GM18511 (cell line): Measurements from ENCODE around the gene MUC6.

Experiments used
- ATAC-seq: cut with Tn5 transposase; IDR thresholded peaks from one replicate; pipeline ENCODE4 v1.9.1; 2021; ENCODE audit warnings: mild to moderate bottlenecking, moderate library complexity; ENCODE audit not compliant: unreplicated experiment

Gene MUC6

DNA sequence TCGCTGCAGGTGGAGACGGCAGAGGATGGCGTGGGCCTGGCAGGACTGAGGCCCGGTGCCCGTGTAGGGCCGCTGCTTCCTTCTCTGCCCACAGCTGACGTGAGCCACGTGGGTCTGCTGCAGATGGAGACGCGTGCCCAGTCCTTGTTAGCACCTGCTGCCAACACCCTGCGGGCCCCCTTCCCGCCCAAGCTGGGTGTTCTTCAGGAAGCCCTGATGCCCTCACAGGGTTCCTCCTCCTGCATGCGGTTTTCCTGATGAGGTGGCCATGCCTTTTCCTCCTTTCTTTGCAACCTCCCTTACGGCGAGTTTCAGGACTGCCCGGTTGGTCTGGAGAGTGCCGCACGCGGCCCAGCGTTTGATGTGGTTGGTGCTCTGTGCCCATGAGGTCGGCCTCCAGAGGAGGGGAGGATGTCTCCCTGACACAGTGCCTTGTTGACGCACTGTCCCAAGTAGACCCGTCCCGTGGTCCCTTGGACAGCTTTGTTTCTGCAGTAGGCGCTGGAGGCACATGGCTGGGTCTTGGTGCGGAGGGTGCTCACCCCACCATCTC is 66.1 kb downstream of the MUC6 start:
- no peak for ATAC-seq

DNA sequence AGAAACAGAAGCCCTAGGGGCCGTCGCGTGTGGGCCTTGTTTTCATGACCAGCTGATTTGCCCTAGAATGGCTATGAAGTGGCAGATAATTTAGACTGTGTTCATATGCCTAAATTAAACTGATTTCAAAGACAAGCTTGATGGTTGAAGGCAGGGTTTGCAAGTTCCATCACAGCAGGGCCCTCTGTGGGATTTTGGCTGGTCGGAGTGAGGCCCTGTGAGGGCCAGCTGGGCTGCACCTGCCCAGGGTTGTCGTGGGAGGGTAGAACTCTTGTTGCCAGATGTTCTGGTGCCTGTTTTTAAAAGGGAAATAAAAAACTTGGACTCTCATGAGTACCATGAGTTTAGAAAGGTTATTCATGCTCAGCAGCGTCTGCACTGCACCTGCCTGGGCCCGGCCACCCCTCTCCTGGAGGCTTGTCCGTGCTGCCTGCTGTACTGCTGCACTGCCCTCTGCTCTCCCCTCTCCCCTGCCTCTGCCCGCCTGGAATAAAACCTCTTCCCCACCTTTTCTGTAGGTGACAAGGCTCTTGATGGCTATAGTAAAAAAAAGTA is 66.8 kb downstream of the MUC6 start:
- ATAC-seq: no peak

DNA sequence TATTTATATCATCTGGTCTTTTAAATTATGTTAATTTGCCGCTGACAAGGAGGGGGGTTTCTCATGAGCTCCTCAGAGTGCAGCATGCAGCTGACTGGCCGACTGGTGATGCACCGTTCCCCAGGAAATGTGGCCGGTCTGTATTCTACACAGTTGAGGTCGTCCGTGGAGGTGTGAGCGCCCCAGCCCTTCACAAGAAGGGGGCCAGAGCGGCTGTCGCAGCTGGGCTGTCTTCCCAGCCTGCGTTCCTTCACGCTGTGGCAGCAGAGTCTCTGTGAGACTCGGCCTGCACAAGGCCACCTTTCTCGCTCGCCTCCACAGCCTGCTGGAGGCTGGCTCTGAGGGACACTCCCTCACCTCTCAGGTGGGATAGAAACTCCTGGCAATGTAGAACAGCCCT is 67.7 kb downstream of the MUC6 start:
- no peak for ATAC-seq

DNA sequence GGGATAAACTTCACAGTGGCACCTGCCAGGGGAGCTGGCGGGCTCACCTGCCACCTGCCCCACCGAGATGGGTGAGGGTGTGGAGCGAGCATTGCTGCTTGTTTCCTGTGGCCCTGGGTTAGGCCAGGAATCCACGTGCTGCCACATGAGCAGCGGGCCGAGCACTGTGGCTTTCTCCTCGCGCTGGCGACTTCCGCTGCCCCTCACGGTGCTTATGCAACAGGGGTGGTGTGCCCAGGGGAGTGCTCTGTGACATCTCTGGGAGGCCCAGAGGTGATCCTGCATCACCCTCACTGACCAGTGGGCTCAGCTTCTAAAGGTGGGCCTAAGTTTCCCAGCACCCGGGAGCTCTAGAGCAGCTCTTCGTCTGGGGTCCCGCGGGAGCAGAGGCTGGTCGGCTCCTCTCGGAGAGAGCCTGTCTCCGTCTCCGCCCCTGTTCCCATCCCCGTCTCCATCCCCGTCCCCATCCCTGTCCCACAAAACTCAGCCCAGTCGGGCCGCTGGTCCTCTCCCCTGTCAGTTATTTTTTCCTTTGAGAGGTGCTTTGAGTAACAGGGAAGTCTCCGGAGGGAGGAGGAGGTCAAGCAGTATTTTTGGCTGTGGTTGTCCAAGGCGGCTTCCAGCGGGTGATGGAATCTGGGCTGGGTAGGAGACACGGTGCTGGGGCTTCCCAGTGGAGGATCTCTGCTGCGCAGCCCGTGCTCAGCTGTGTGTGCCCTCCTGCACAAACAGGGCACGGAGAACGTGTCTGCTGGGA is 68.3 kb downstream of the MUC6 start:
- ATAC-seq: no peak

DNA sequence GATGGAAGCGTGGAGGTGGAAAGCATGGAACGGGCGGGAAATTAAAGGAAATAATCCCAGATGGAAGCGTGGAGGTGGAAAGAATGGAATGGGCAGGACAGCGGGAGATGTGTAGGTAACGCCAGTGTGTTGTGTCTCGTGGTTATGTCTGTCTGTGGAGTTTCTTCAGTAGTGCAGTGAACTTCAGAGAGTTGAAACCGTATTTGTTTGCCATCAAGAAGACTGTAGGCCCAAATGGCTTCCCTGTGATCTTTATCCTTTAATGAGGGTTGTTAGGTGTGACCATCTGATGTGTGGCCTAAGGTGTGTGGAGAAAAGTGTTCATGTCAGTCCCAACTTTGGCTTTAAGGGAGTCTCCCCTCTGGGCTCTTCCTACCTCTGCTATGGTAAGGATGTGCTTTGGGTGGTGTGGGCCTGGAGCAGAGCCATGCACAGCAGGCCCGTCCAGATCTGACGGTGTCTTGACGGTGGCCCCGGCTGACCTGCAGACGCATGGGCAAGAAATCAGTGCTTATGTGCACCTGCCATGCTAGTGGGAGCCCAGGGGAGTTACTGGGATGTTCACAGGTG is 71.2 kb downstream of the MUC6 start:
- no peak for ATAC-seq

DNA sequence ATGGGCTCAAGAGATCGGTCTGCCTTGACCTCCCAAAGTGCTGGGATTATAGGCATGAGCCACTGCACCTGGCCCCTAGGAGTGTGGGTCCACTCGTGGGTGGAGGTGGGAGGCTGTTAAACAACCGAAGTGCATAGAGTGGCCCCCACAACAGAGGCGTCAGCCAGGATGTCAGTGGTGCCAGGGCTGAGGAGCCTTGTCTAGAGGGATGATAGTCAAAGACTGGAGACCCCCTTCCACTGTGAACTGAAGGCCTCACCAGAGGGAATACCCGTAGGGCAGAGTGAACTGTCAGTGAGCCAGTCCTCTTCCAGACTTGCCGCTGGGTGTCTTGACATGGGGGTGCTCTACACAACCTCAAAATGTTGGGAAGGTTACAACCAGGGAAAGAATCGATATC is 72.7 kb downstream of the MUC6 start:
- no peak for ATAC-seq
